NK-92 (cell line): Measurements from ENCODE around the gene JPH4.

ENCODE experiments used
- DNase-seq: peaks from one replicate; lab custom pipeline; 2025; ENCODE audit not compliant: unreplicated experiment; lab: John Stamatoyannopoulos, UW

Gene JPH4

DNA sequence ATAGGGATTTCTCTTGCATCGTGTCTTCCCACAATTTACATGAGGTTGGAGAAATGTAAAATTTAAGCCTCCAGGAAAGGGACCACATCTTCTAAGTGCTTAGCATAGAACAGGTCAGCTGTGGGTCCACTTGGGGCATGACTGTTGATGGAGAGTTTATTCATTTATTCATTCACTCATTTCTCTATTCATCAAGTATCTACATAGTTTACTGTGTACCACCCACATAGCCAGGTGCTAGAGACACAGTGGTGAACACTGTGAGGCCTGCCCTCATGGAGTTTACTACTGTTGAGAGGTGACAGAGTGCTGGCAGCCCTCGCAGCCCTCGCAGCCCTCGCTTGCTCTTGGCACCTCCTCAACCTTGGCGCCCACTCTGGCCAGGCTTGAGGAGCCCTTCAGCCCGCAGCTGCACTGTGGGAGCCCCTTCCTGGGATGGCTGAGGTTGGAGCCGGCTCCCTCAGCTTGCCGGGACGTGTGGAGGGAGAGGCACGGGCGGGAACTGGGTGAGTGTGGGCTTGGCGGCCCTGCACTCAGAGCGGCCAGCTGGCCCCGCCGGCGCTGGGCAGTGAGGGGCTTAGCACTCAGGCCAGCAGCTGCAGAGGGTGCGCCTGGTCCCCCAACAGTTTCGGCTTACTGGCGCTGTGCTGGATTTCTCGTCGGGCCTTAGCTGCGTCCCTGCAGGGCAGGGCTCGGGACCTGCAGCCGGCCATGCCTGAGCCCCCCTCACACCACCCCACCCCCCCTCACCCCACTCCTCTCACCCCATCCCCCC lies 1.7 kb upstream of the JPH4 start:
- no peak for DNase-seq

DNA sequence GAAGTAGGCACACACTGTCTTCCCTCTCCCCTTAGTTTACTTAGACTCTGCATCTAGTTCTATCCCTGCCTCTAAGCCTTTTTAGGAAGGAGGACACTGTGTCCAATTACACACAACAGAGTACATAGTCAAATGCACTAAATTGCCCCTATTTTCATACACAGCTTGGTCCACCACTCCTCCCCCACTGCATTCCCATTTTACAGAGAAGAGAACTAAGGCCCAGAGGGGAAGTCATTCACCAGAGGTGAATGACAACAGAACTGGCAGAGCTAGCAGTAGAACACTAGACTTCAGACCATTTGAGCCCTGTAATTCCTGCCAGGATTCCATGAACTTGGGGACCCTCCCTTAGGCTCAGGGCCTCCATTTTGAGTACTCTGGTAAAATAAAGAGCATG lies 1.1 kb upstream of the JPH4 start:
- no peak for DNase-seq

DNA sequence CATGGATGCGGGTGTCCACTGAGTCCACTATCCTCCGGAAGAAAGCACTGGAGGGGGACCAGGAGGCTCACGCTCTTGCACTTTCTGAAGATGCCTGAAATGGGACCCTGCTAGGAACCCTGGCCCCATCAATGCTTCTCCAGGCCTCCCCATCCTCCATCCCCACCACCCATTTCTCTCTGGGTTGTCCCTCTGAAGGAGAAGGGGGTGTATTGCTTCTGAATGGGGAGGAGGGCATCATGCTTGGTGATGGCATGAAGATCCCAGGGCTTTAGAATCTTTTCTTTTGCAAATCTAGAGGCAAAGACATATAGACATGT lies 681 bp upstream of the JPH4 start:
- DNase-seq, result no peak

GRCh38 chr14:23577710-23578392 lies 739 bp downstream of the JPH4 start:
- no peak for DNase-seq

- DNase-seq, result no peak
These were observed 1.4 kb downstream of the JPH4 start for GRCh38 chr14:23577004-23577681.

DNA sequence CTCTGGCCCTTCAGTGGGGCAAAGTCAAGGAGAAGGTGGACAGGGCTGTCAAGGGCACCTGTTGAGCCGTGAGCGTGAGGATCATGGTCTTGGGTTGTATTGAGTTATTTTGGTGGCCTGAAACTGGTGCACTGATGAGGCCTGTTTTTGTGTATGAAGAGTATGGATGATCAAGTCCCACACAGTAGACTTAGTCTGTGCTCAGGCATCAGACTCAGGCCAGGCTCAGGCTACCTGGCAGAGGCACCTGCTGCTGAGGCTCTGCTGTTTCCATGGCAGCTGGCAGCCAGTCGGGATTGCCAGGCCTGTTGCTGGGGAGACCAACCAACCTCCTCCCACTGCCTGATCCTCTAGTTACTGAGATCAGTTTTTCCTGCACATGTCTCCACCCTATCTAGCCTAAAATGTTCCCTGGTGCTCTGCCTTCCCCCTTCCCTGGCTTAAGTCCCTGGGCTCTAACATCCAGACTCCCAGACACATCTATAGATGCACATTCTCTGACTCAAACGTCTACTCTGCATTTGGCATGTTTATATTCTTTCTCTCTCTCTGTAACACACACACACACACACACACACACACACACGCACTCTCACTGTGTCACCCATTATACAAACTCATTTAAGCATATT lies 5.1 kb downstream of the JPH4 start:
- no peak for DNase-seq

- DNase-seq, result no peak
These were observed 5.8 kb downstream of the JPH4 start for GRCh38 chr14:23572836-23573235.

DNA sequence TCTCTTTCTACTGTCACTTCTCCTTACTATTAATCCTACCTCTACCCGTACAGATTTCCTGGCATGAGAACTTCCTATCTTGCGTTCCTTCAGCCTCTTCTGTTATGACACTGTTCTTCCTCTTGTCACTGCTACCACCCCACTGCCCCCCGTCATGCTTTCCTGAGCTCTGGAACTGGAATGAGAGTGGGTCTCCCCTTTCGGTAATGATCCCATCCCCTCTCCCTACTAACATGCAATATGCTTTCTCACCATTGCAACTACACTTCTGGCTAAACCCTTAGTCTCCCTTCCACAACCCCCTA lies 6.1 kb downstream of the JPH4 start:
- DNase-seq, result no peak

DNA sequence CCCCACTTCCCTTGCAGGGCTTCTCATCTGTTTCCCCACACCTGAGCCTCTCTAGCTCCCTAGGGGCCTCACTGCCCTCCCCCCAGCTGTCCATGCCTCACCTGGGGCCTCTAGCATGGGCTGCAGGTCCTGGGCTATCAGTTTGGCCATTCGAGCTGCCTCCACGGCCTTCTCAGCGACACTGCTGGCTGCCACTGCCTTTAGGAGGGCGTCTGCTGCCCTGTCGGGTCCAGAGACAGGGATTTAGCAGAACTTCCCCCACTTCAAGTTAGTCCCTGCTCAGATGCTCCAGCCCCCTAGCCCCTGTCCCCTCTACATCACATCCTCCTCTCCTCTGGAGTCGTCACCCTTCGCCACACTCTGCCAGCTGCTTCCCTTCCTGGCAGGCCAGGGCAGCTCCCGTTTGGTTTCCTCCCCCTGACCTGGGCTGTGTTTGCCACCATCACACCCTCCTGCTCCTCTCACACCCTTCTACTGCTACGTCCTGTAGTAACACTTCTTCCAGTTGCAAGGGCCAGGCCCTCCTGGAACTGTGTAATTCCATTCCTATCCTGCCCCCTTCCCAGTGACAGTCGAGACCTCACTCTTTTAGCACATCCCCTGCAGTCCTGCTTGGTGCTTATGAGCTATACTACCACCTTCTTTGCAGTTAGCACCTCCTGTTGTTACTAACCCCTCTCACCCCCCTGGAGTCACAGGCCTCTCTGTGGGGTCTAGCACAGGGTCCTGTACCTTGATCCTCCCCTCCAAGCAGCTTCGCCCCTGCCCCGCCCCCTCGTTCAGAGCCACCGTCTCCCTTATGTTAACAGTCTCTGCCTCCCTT lies 6.7 kb downstream of the JPH4 start:
- DNase-seq, result no peak

DNA sequence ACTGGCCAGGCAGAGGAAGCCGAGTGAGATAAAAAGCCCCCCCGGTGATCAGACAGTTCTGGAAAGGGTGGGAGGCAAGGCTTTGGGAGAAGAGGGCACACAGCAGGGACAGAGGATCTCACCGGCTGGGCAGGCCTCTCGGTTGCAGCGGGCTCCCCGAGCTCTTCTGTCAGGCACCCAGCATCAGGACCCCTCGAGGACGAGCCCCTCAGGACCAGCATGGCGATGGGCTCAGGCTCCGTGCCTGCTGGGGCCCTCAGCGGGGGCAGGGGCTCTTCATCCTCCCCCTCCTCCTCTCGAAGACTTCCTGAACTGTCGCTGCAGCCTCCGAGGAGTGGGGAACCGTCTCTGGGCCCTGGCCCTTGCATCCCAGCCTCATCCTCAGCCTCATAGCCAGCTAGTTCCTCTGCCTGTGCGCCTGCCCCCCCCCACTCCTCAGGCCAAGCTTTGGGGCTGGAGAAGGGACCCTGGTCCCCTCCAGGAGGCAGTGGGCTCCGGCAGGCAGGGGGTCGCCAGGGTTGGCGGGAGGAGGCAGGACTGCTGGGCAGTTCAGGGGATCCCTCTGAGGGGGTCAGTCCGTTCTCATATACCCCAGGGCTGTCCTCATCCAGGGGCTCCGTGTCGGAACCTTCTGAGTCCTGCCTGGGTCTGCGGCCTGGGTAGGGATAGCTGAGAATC lies 7.6 kb downstream of the JPH4 start:
- DNase-seq, result no peak

DNA sequence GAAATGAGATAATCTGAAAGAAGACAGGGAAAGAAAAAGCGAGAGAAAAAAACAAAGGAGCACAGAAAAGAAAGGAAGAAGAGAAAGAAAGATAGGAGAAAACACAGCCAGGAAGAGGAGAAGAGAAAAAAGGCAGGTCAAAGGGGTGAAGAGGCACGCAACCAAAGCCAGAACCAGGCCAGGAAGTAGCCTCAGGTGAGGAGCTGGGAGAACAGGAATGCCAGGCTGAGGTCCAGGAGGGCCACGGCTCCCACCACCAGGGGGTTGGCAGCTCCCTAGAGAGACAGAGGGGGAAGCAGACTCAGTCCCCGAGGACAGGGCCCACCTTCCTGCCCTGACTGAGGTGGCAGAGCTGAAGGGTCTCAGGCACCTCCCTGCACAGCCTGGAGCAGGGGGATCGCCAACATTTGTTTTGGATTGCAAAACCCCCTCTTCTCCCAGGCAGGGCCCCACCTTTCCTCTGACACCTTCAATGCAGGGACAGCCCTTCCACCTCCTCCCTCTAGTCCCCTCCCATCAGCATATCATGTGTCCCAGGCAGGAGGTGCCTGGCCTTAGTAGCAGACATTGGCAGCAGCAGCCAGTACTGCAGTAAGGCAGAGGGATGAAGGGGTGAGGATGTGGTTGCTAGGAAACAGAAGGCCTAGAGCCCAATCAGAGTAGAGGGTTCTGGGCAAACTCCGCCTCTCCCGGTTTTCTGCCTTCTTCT lies 9.0 kb downstream of the JPH4 start:
- DNase-seq, result no peak

DNA sequence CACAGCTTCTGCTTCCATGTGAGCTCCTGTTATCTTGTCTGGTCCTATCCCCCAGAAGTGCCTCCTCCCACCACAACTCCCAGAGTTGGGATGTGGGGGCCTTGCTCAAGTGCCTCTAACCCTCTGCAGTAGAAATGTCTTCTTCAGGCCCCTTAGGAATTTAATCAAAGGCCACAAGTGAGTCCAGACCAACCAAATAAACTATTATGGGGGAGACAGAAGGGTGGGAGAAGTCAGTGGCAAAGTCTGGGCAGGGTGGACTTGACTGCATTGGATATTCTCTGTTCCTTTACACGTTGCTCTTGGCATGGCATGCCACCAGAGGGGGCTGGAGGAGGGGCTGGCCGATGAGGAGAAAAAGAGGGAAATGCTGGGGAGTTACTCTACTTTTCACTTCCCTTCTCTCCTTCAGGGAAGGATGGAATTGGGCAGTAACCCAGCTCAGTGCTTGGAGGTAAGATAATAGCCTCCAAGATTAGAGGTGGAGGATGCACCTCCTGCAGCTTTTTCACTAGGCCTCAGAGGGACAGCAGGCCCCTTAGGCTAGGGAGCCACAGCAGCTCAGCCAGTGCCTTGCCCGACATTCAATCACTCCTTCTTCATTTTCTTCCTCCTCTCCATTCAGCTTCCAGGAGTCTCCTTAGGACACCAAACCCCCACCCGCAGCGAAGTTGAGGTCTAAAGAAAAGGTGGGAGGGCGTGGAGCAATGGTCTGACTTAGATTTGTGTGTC lies 9.8 kb downstream of the JPH4 start:
- no peak for DNase-seq

DNA sequence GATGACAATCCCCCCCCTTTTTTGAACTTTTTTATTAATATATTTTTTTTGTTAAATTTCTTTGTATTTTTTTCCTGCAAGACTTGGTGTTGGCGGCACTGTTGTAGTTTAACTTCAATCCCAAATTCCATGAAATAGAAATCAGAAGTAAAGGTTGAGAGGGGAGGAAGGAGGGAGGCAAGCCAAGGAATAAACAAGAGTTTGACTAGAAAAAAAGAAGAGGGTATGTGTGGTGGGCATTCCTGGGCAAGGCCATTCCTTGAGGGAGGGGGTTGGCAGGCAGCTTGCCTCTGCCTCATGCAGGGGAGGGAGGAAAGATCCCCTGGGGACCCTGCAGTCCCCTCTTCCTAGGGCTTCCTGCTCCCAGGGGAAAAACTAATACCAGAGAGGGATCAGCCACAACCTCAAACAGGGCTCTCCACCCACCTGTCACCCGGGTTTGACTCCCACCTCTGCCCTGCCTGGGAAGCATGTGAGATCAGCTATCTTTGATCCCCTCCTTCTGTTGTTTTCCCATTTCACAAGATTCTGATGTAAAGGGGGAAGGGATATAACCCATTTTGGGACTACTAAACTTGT lies 10.5 kb downstream of the JPH4 start:
- no peak for DNase-seq

DNA sequence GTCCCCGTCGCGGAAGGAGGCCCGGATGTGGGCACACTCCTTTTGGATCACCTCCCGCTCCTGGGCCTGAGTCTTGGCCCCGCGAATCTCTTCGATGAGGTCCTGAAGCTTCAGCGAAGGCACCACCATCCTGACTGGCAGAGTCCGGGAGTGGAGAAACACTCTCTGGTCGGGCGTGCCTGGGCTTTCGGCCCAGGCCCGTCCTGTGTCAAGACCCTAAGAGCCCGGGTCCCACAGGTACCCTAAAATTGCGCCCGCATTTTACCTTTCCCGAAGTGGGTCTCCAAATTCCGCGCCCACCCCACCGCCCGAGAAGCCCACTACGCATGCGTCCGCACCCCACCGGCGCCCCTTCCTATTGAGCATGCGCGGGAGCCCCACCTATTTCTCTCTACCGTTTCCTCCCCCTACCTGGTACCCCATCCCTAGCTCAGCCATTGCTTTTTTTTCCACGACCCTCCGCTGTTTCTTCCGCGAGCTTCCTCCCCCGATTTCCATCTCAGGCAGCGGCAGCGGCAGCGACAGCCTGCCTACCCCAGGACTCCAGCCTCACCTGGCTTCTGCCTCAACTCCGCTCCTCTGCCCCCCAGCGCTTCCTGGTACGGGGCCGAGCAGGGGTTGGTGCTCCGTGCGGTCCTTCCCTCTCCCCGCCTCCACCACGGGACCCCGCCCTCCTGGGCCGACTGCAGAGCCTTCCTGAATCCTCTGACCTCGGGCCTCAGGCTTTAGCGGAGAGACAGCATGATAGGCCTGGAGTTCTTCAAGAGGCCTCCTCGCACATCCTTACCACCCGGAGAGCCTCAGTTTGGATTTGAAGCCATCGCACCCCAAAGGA lies 11.2 kb downstream of the JPH4 start, which contains the start of gene AP1G2:
TSS of gene AP1G2 (minus strand) at position 606 of the 835 bp plus-strand sequence. CDS start at position 129, 477 bp downstream.
- DNase-seq, result peak; percentile 6

- DNase-seq, result no peak
These were observed 11.8 kb downstream of the JPH4 start for GRCh38 chr14:23566778-23567185.

- DNase-seq, result no peak
These were observed 12.3 kb downstream of the JPH4 start for GRCh38 chr14:23566112-23566777.

- no peak for DNase-seq
These were observed 13.0 kb downstream of the JPH4 start for GRCh38 chr14:23565626-23566025.
